AG10803 (cell line): ENCODE measurements around the gene KRT17.
"Not testable (repeated sequence)": the region's sequence is repeated elsewhere in the genome, so short reads cannot be mapped to it uniquely, and the experiment has no call there.

Source experiments
- DNase-seq: peaks from one replicate; pipeline ENCODE4 v3.0.0; 2010; ENCODE audit warnings: low read depth
- H3K4me3 ChIP-seq: 2 replicates; pipeline ENCODE4 v1.5.1; 2011; ENCODE audit warnings: mild to moderate bottlenecking, low read length, control low read depth
- TF ChIP-seq, protein P1 (sequence below): conservative IDR thresholded peaks from 2 replicates; pipeline ENCODE4 v1.5.1; 2011; ENCODE audit warnings: mild to moderate bottlenecking, low read length, control low read depth, inconsistent platforms

Gene KRT17

DNA sequence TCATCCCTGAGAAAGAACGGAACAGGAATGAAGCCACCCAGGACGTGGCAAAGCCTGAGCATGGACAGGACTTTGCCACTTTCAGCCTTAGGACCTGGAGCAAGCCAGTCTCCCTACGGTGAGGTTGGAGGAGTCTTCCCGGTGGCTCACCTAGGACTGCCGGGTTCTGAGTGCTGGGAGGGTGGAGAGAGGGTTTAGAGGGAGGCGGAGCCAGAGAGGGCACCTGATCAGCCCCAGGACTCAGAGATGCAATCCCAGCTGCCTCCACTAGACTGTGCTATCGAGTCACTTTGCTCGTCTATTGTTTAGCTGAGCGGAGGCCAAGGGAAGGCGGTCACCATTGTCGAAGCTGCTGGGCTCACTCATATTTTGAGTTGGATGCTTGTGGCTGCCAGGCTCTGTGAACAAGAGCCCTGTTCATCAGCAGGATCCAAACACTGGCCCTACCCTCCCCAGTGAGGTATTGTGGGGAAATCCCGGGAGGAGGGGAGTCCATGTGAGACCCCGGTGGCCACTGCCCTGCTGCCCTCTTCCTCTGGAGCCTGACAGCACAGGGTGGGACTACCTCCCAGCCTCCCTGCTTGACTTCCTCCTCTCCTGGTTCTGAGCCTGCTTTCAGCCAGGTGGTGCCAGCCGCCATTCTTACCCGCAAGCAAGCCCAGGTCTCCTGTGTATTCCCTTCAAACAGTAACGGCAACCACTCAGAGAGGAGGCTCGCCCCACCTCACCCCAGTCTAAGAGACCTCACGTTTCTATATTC, 44.7 kb downstream of the KRT17 start:
- H3K4me3 ChIP-seq: no peak overlapping the region
- DNase-seq: peak; percentile 49
- TF ChIP-seq, protein P1, sequence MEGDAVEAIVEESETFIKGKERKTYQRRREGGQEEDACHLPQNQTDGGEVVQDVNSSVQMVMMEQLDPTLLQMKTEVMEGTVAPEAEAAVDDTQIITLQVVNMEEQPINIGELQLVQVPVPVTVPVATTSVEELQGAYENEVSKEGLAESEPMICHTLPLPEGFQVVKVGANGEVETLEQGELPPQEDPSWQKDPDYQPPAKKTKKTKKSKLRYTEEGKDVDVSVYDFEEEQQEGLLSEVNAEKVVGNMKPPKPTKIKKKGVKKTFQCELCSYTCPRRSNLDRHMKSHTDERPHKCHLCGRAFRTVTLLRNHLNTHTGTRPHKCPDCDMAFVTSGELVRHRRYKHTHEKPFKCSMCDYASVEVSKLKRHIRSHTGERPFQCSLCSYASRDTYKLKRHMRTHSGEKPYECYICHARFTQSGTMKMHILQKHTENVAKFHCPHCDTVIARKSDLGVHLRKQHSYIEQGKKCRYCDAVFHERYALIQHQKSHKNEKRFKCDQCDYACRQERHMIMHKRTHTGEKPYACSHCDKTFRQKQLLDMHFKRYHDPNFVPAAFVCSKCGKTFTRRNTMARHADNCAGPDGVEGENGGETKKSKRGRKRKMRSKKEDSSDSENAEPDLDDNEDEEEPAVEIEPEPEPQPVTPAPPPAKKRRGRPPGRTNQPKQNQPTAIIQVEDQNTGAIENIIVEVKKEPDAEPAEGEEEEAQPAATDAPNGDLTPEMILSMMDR: peak; percentile 73

DNA sequence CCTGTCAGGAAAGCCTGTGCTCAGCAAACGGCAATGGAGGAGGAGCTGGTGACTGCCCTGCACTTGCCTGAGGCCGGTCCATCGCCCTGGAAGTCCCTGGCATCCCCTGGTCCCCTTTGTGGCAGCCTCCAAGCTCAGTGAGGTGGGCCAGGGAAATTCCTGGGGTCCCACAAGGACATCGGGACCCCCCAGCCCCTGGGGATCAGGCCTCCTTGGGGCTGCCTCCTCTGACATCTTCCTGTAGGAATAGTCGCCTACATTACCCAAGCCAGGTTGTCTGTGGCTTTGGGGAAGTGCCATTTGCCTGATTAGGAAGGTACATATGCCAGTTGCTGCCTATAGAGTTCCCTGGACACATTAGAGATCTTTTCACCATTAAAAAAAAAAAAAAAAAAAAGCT, 45.4 kb downstream of the KRT17 start:
- TF ChIP-seq, protein P1: no peak
- H3K4me3 ChIP-seq: no peak overlapping the region
- DNase-seq: no peak

DNA sequence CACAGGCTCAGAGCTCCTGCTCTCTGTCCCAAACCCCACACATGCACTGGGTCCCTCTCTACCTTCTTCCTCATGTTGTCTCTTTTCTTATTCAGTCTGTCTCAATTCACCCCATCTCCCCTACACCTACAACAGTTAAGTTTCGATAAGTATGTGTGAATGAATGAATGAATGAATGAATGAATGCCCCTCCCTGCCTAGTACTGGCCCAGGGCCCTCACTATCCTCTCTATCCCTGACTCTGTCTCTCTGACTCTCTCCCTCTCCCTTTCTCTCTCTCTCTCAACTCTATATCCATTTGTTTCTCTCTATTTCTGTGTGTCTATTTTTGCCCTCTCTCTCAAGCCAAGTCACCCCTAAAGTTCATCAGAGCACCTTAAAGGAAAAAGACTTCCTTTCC, 45.8 kb downstream of the KRT17 start:
- H3K4me3 ChIP-seq: no peak overlapping the region
- DNase-seq: no peak
- TF ChIP-seq, protein P1: no peak

DNA sequence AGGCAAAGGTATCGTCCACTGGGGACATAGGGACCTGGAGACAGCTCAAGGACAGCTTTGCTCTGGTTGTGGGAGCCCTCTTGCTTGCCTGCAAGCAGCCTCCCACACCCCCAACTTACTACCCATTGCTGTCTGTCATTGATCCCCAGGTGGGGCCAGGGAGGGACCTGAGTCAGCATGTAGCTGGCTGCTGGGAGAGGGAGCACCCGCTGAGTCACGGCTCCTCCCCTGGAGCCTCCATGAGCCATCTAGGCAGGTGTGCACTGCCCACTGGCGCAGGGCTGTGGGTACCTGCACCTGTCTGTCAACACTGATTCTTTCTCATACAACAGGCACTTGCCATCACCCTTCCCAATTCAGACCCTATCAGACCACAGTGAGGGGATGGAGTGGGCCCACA, 47.6 kb downstream of the KRT17 start:
- not testable (repeated sequence) for DNase-seq, H3K4me3 ChIP-seq

DNA sequence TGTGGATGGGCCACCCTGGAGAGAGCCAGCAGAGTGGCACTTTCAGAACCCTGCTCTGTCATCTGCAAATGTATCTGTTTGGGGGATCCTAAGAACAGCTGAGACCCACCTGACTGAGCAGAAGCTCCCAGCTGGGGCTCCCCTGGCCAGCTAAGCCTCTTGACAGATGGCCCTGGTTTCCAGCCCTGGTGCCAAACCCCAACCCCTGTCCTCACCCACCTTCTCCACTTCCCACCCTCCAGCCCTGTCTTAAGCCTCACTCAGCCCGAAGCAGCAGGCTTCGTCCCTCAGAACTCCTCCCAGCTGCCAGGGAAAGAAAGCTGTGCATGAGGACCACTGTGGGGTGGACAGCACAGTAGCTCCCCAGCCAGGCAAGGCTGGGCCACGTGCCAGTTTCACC, 49.0 kb downstream of the KRT17 start:
- no peak for DNase-seq
- no peak overlapping the region for H3K4me3 ChIP-seq
- TF ChIP-seq, protein P1: no peak

DNA sequence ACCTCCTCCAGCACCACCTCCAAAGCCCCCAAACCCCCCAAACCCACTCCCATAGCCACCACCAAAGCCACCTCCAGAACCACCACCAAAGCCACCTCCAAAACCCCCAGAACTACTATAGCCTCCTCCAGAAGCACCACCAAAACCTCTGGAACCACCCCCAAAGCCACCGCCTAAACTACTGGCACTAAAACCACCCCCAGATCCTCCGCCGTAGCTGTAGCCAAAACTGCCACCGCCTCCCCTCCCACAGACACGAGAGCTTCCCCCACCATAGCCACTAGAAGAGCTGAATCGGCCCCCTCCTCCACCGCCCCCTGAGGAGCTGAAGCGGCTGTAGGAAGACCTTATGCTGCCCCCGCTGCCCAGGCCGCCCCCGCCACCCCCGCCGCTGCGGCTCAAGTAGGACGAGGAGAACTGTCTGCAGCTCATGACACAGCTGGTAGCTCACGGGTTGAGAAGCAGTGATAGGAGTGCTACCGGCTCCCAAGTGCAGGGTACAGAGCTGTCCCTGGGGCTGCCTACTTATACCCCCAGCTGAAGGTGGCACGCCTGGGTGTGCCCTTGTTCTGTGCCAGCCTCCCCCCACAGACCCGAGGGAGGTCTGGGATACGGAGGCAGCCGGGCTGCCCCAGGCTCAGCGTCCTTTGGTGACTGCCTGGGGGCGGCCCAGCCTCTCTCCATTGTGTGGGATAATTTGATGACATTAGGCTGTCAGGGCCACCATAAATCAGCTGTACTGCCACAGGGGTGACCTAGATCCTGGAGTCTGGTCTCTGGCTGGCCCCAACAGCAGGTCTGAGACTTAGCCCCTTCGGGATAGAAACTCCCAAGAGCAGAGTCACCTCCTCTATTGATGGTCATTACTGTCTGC, 52.6 kb downstream of the KRT17 start, which contains the start of gene KRT9:
KRT9 (minus strand) TSS at position 499 of the 874 bp plus-strand sequence; CDS start at position 432, 67 bp downstream.
- DNase-seq: no peak
- H3K4me3 ChIP-seq: no peak within 1 kb of the TSS
- TF ChIP-seq, protein P1: no peak
